Measurements from ENCODE around the gene RHEBL1. TPM values are rescaled to one million over a fixed set of nuclear protein-coding genes. Genes with fewer than 3 reads are reported as not detected.

RHEBL1 gene, protein sequence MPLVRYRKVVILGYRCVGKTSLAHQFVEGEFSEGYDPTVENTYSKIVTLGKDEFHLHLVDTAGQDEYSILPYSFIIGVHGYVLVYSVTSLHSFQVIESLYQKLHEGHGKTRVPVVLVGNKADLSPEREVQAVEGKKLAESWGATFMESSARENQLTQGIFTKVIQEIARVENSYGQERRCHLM
- total RNA-seq (10 to 100 TPM; 10.1 to 10.2 TPM), polyA plus RNA-seq (8.0 TPM)

GRCh38 chr12:49069507-49070346 is at the start of gene RHEBL1:
Gene RHEBL1 (minus strand): TSS chr12:49069979. CDS start chr12:49069785, 194 bp downstream.
- Histone ChIP-seq H3K36me3 (ENCODE audit: insufficient read depth, low read length) (no peaks in the 10 kb centered on the region), H3K27me3 (ENCODE audit: insufficient read depth, low read length, poor library complexity, severe bottlenecking) (no peaks in the 10 kb centered on the region), H3K4me3 (ENCODE audit: low read length) (peak within 1 kb of the TSS; percentile 93), H3K9me3 (ENCODE audit: low read length) (no peaks in the 10 kb centered on the region), H3K27ac (ENCODE audit: low read depth, low read length) (peak within 1 kb of the TSS; percentile 83), H3K4me1 (ENCODE audit: insufficient read depth, low read length) (peaks cover 16% of the 10 kb centered on the region)
- H3K27ac Mint-ChIP-seq: peak within 1 kb of the TSS; percentile 72 to 99 (median 91)
- ChIA-PET CTCF (interaction anchor here (0.7 to 2.0 kb wide), 14 partner anchors 9 to 165 kb away, joined by 3 to 22 read pairs (median 3); partner anchors contain the start of genes KMT2D, TUBA1A and TUBA1B), POLR2A (interaction anchor here (0.5 to 1.6 kb wide), 11 partner anchors 10 to 218 kb away, joined by 3 to 13 read pairs (median 3); partner anchors contain the start of genes DDX23, KMT2D, TUBA1A and TUBA1B)
- peaks cover 0 to 8% (median 0%) of the 10 kb centered on the region in 3 donors for H3K36me3 Mint-ChIP-seq
- DNase-seq: peak; percentile 98 to 99 (median 99)
- peaks cover 18 to 21% (median 21%) of the 10 kb centered on the region in 3 donors for H3K4me1 Mint-ChIP-seq
- H3K27me3 Mint-ChIP-seq: no peaks in the 10 kb centered on the region
- no peaks in the 10 kb centered on the region for H3K9me3 Mint-ChIP-seq
- H3K4me3 Mint-ChIP-seq: peak within 1 kb of the TSS; percentile 87 to 98 (median 94)

DNA sequence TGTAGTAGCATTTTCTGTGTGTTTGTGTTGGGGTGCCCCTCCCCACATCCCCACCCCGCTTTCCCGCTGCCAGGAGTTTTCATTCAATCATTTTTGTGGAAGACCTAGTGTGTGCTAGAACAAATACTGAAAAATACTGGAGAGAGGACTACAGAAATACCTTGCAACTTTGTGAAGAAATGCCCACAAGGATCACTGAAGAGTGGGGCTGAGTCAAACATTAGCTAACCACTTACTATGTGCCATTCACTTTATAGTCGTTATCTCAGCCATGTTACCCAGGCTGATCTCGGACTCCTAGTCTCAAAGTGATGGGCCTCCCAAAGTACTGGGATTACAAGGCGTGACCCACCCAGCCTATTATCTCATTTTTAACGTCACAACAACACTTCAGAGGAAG is 41.4 kb upstream of the RHEBL1 start:
- Mint-ChIP-seq H3K27ac (peak overlapping the region; percentile 86 to 98 (median 98)), H3K36me3 (peaks cover 0 to 28% (median 0%) of the 10 kb centered on the region in 3 donors), H3K9me3 (no peaks in the 10 kb centered on the region), H3K4me3 (peak overlapping the region; percentile 97 to 99 (median 99)), H3K27me3 (no peaks in the 10 kb centered on the region), H3K4me1 (peaks cover 34 to 42% (median 39%) of the 10 kb centered on the region in 3 donors)
- Histone ChIP-seq H3K9me3 (ENCODE audit: low read length) (no peaks in the 10 kb centered on the region), H3K27me3 (ENCODE audit: insufficient read depth, low read length, poor library complexity, severe bottlenecking) (no peaks in the 10 kb centered on the region), H3K4me1 (ENCODE audit: insufficient read depth, low read length) (peaks cover 21% of the 10 kb centered on the region), H3K36me3 (ENCODE audit: insufficient read depth, low read length) (peaks cover 12% of the 10 kb centered on the region), H3K27ac (ENCODE audit: low read depth, low read length) (peak overlapping the region; percentile 87), H3K4me3 (ENCODE audit: low read length) (peak overlapping the region; percentile 93)
- CTCF ChIA-PET: interaction anchor here (1.0 to 8.0 kb wide), 11 partner anchors 8 to 124 kb away, joined by 3 to 77 read pairs (median 4); partner anchors contain the start of genes TUBA1A and TUBA1B
- no peak for DNase-seq
- POLR2A ChIA-PET: interaction anchor here (0.6 to 3.7 kb wide), 7 partner anchors 18 to 155 kb away, joined by 3 to 74 read pairs (median 4); partner anchors contain the start of genes ARF3, TUBA1A and TUBA1B

GRCh38 chr12:49110464-49111155 is 40.8 kb upstream of the RHEBL1 start, which contains the start of gene LMBR1L:
Gene LMBR1L (minus strand): TSS chr12:49110847. CDS start chr12:49110555, 292 bp downstream.
- H3K4me1 ChIP-seq (ENCODE audit: insufficient read depth, low read length): peaks cover 21% of the 10 kb centered on the region

DNA sequence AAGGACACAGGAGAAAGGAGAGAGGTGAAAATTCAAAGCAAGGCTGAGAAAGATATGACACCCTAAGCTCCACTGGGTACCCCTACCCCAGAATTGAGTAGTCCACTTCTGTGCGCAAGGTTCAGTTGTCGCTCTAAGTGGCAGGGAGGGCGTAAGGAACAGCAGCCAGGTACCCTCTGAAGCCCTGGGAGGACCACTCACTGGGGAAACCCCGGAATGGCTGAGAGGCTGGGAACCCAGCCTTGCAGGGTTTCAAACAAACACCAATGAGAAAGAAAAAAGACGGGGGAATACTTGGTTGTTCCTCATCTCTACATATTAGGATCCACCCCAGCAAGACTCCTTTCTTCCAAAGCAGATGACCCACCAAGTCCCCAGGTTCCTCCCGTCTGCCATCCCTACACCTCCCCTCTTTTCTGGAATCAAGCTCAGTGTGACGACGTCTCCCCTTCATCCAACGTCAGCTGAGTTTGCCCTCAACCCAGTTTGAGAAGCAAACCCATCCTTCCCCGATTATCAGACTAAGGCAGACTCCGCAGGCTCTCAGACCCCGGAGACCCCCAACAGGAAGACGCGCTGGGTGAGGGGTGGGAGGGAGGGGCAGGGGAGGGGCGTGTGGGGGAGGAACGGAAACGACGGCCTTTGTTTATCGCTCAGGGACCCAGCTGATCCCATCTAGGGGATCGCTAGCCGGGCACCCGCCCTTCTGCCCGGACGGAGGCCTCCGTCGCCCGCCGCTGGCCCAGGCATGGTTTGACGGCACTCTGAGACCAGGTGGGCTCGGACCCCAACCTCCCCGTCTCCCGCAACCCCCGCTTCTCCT is 40.1 kb upstream of the RHEBL1 start:
- H3K27me3 Mint-ChIP-seq: no peaks in the 10 kb centered on the region
- ChIA-PET POLR2A (interaction anchor here (0.5 to 3.7 kb wide), 9 partner anchors 12 to 156 kb away, joined by 3 to 74 read pairs (median 4); partner anchors contain the start of genes RHEBL1, TUBA1A and TUBA1B), CTCF (interaction anchor here (1.0 to 8.0 kb wide), 11 partner anchors 9 to 125 kb away, joined by 3 to 77 read pairs (median 4); partner anchors contain the start of genes TUBA1A and TUBA1B)

More at GRCh38 chr12:49110464-49111155, 40.8 kb upstream of the RHEBL1 start, which contains the start of gene LMBR1L:
- ChIA-PET CTCF (interaction anchor here (1.0 to 8.0 kb wide), 10 partner anchors 9 to 125 kb away, joined by 3 to 77 read pairs (median 4); partner anchors contain the start of genes TUBA1A and TUBA1B), POLR2A (interaction anchor here (0.5 to 3.7 kb wide), 10 partner anchors 13 to 155 kb away, joined by 3 to 74 read pairs (median 4); partner anchors contain the start of genes ARF3, TUBA1A and TUBA1B)
- Histone ChIP-seq H3K27me3 (ENCODE audit: insufficient read depth, low read length, poor library complexity, severe bottlenecking) (no peaks in the 10 kb centered on the region), H3K9me3 (ENCODE audit: low read length) (no peaks in the 10 kb centered on the region), H3K36me3 (ENCODE audit: insufficient read depth, low read length) (peaks cover 18% of the 10 kb centered on the region), H3K27ac (ENCODE audit: low read depth, low read length) (peak within 1 kb of the TSS; percentile 87), H3K4me3 (ENCODE audit: low read length) (peak within 1 kb of the TSS; percentile 93)
- no peaks in the 10 kb centered on the region for H3K9me3 Mint-ChIP-seq
- peak within 1 kb of the TSS; percentile 97 to 99 (median 99) for H3K4me3 Mint-ChIP-seq
- H3K4me1 Mint-ChIP-seq: peaks cover 36 to 44% (median 43%) of the 10 kb centered on the region in 3 donors
- DNase-seq: peak; percentile 92 to 98 (median 96)
- H3K36me3 Mint-ChIP-seq: peaks cover 0 to 34% (median 0%) of the 10 kb centered on the region in 3 donors
- H3K27me3 Mint-ChIP-seq: no peaks in the 10 kb centered on the region
- H3K27ac Mint-ChIP-seq: peak within 1 kb of the TSS; percentile 86 to 98 (median 98)

GRCh38 chr12:49108958-49109404 is 39.2 kb upstream of the RHEBL1 start:
- CTCF ChIA-PET: interaction anchor here (0.9 to 8.0 kb wide), 5 partner anchors 10 to 126 kb away, joined by 6 to 77 read pairs (median 32); partner anchors contain the start of gene TUBA1B

More for the DNA sequence above, 40.1 kb upstream of the RHEBL1 start:
- Histone ChIP-seq H3K9me3 (ENCODE audit: low read length) (no peaks in the 10 kb centered on the region), H3K27ac (ENCODE audit: low read depth, low read length) (peak overlapping the region; percentile 87), H3K36me3 (ENCODE audit: insufficient read depth, low read length) (peaks cover 25% of the 10 kb centered on the region), H3K27me3 (ENCODE audit: insufficient read depth, low read length, poor library complexity, severe bottlenecking) (no peaks in the 10 kb centered on the region), H3K4me1 (ENCODE audit: insufficient read depth, low read length) (peaks cover 21% of the 10 kb centered on the region), H3K4me3 (ENCODE audit: low read length) (peak overlapping the region; percentile 93)
- peak in 1 of 5 donors; percentile 37 for DNase-seq
- peaks cover 0 to 41% (median 0%) of the 10 kb centered on the region in 3 donors for H3K36me3 Mint-ChIP-seq
- H3K27ac Mint-ChIP-seq: peak overlapping the region; percentile 86 to 98 (median 98)
- H3K4me1 Mint-ChIP-seq: peaks cover 36 to 44% (median 43%) of the 10 kb centered on the region in 3 donors
- peak overlapping the region; percentile 97 to 99 (median 99) for H3K4me3 Mint-ChIP-seq
- no peaks in the 10 kb centered on the region for H3K9me3 Mint-ChIP-seq

GRCh38 chr12:49105504-49106084 is 35.8 kb upstream of the RHEBL1 start:
- peak overlapping the region in 1 of 8 donors; percentile 78 for H3K27ac Mint-ChIP-seq
- no peaks in the 10 kb centered on the region for H3K27me3 Mint-ChIP-seq
- Histone ChIP-seq H3K4me3 (ENCODE audit: low read length) (no peak overlapping the region), H3K4me1 (ENCODE audit: insufficient read depth, low read length) (peaks cover 14% of the 10 kb centered on the region), H3K36me3 (ENCODE audit: insufficient read depth, low read length) (peaks cover 64% of the 10 kb centered on the region), H3K27ac (ENCODE audit: low read depth, low read length) (no peak overlapping the region), H3K27me3 (ENCODE audit: insufficient read depth, low read length, poor library complexity, severe bottlenecking) (no peaks in the 10 kb centered on the region), H3K9me3 (ENCODE audit: low read length) (no peaks in the 10 kb centered on the region)
- no peaks in the 10 kb centered on the region for H3K9me3 Mint-ChIP-seq
- POLR2A ChIA-PET: no interaction called here
- H3K4me3 Mint-ChIP-seq: no peak overlapping the region
- CTCF ChIA-PET: interaction anchor here (1.2 to 8.1 kb wide), 8 partner anchors 13 to 129 kb away, joined by 3 to 86 read pairs (median 12); partner anchors contain the start of genes DDN and TUBA1B
- peaks cover 0 to 82% (median 16%) of the 10 kb centered on the region in 3 donors for H3K36me3 Mint-ChIP-seq
- H3K4me1 Mint-ChIP-seq: peaks cover 31 to 42% (median 35%) of the 10 kb centered on the region in 3 donors
- no peak for DNase-seq

More at GRCh38 chr12:49108958-49109404, 39.2 kb upstream of the RHEBL1 start:
- H3K36me3 Mint-ChIP-seq: peaks cover 0 to 48% (median 3%) of the 10 kb centered on the region in 3 donors
- DNase-seq: no peak
- Histone ChIP-seq H3K9me3 (ENCODE audit: low read length) (no peaks in the 10 kb centered on the region), H3K4me1 (ENCODE audit: insufficient read depth, low read length) (peaks cover 21% of the 10 kb centered on the region), H3K27me3 (ENCODE audit: insufficient read depth, low read length, poor library complexity, severe bottlenecking) (no peaks in the 10 kb centered on the region), H3K36me3 (ENCODE audit: insufficient read depth, low read length) (peaks cover 32% of the 10 kb centered on the region), H3K27ac (ENCODE audit: low read depth, low read length) (peak overlapping the region; percentile 53), H3K4me3 (ENCODE audit: low read length) (peak overlapping the region; percentile 93)
- POLR2A ChIA-PET: interaction anchor here (0.6 to 3.7 kb wide), 4 partner anchors 22 to 116 kb away, joined by 3 to 74 read pairs (median 20); partner anchors contain the start of genes RHEBL1, TUBA1A and TUBA1B
- H3K27me3 Mint-ChIP-seq: no peaks in the 10 kb centered on the region
- H3K4me3 Mint-ChIP-seq: peak overlapping the region; percentile 97 to 99 (median 99)
- peaks cover 38 to 49% (median 43%) of the 10 kb centered on the region in 3 donors for H3K4me1 Mint-ChIP-seq
- H3K27ac Mint-ChIP-seq: peak overlapping the region; percentile 85 to 98 (median 96)
- no peaks in the 10 kb centered on the region for H3K9me3 Mint-ChIP-seq
